Loucy (cell line): Measurements from ENCODE around the gene PUM1.

ENCODE experiments used
- H2AFZ ChIP-seq: fragments of 200-600 bp; sonication (generic); 2 replicates; pipeline ENCODE4 v1.6.0; 2016; ENCODE audit warnings: antibody characterized with exemption, mild to moderate bottlenecking, low read length, moderate library complexity
- H3F3A ChIP-seq: fragments of 200-600 bp; 2 replicates; pipeline ENCODE4 v1.6.0; 2016; ENCODE audit warnings: antibody characterized with exemption, low read depth, mild to moderate bottlenecking
- H3K27me3 ChIP-seq: fragments of 200-600 bp; sonication (generic); 2 replicates; pipeline ENCODE4 v1.6.1; 2014; ENCODE audit warnings: low read length, mild to moderate bottlenecking; ENCODE audit not compliant: insufficient read depth, poor library complexity, severe bottlenecking
- H3K36me3 ChIP-seq: fragments of 200-600 bp; sonication (generic); 2 replicates; pipeline ENCODE4 v1.6.1; 2016; ENCODE audit warnings: low read length; ENCODE audit not compliant: insufficient read depth
- H3K4me1 ChIP-seq: fragments of 200-600 bp; sonication (generic); 2 replicates; pipeline ENCODE4 v1.5.1; 2014; ENCODE audit warnings: low read length, mild to moderate bottlenecking; ENCODE audit not compliant: insufficient read depth, poor library complexity, severe bottlenecking
- H3K4me2 ChIP-seq: fragments of 200-600 bp; sonication (generic); 2 replicates; pipeline ENCODE4 v1.6.0; 2014; ENCODE audit warnings: antibody characterized with exemption, low read length, low read depth, mild to moderate bottlenecking; ENCODE audit not compliant: poor library complexity, severe bottlenecking
- H3K4me3 ChIP-seq: fragments of 200-600 bp; sonication (generic); 2 replicates; pipeline ENCODE4 v1.5.1; 2014; ENCODE audit warnings: low read length, mild to moderate bottlenecking, mixed read lengths; ENCODE audit not compliant: poor library complexity, severe bottlenecking
- H3K79me2 ChIP-seq: fragments of 200-600 bp; sonication (generic); 2 replicates; pipeline ENCODE4 v1.6.1; 2014; ENCODE audit warnings: low read length; ENCODE audit not compliant: insufficient read depth
- H3K9ac ChIP-seq: fragments of 200-600 bp; sonication (generic); 2 replicates; pipeline ENCODE4 v1.6.0; 2014; ENCODE audit warnings: mild to moderate bottlenecking, low read depth, low read length, moderate library complexity; ENCODE audit not compliant: poor library complexity, severe bottlenecking
- H3K9me2 ChIP-seq: fragments of 200-600 bp; sonication (generic); replicated peaks from 2 replicates; pipeline ENCODE4 v1.6.1; 2016; ENCODE audit warnings: low read depth, low read length, mixed read lengths
- H3K9me3 ChIP-seq: fragments of 200-600 bp; sonication (generic); 2 replicates; pipeline ENCODE4 v1.6.1; 2014; ENCODE audit warnings: mild to moderate bottlenecking, antibody characterized with exemption, low read length, low read depth; ENCODE audit not compliant: insufficient read depth
- H4K20me1 ChIP-seq: fragments of 200-600 bp; sonication (generic); 2 replicates; pipeline ENCODE4 v1.6.0; 2014; ENCODE audit warnings: antibody characterized with exemption, low read length, mild to moderate bottlenecking; ENCODE audit not compliant: insufficient read depth, poor library complexity, severe bottlenecking
- CTCF ChIP-seq: fragments of 200-600 bp; sonication (generic); conservative IDR thresholded peaks from 2 replicates; pipeline ENCODE4 v1.5.1; 2014; ENCODE audit warnings: mild to moderate bottlenecking, antibody characterized with exemption, low read length
- EZH2phosphoT487 ChIP-seq: fragments of 200-600 bp; IDR thresholded peaks from 2 replicates; pipeline ENCODE4 v1.6.1; 2018; ENCODE audit warnings: antibody characterized with exemption, mild to moderate bottlenecking, moderate library complexity, borderline replicate concordance

The PUM1 gene

GRCh38 chr1:30969903-30970302, 95.6 kb downstream of the PUM1 start:
- H3K9me2 ChIP-seq, result no peaks in the 10 kb centered on the region
- no peak overlapping the region for H3K9ac ChIP-seq
- H3K9me3 ChIP-seq, result no peaks in the 10 kb centered on the region
- no peak overlapping the region for H3K4me2 ChIP-seq
- no peak overlapping the region for H3K4me3 ChIP-seq
- peaks cover 89% of the 10 kb centered on the region for H3K36me3 ChIP-seq
- no peaks in the 10 kb centered on the region for H3F3A ChIP-seq
- H4K20me1 ChIP-seq, result peaks cover 64% of the 10 kb centered on the region
- no peaks in the 10 kb centered on the region for H3K4me1 ChIP-seq
- no peak for TF ChIP-seq EZH2phosphoT487
- TF ChIP-seq CTCF, result no peak
- H3K79me2 ChIP-seq, result peaks cover 41% of the 10 kb centered on the region
- H2AFZ ChIP-seq, result no peak overlapping the region
- no peaks in the 10 kb centered on the region for H3K27me3 ChIP-seq

DNA sequence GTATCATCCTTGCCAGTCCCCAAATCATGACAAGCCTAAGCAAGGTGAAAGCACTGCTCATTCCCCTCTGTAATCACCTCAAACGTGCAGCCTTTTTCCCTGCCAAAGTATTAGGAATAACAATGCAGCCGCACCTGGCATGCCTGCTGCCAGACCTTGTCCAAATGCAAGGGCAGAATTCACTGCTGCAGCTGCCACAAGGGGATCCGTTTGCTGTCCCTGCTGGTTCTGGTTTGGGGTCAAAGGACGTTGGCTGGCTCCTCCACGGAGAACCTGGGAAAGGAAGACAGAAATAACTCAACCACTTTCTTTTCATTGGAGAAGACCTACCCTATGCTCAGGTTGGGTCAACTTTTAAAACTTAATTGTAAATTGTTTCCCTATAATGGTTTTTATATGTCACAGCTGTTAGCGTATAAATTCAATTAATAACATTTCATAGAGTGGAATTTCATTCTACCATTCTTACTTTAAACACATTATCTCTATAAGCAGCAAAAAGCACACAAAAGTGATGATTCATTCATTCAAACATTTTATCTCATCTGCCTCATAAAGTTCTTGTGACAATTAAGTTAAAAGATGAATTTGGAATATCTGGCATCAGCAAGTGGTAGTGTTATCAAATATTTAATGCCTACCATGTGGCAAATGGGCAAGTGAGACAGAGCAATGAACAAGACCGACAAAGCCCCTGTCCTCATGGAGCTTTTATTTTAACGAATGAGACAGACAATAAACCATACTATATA, 97.1 kb downstream of the PUM1 start:
- Histone ChIP-seq H2AFZ (no peak overlapping the region), H3K79me2 (peaks cover 41% of the 10 kb centered on the region), H3K4me2 (no peak overlapping the region), H3K9me3 (no peaks in the 10 kb centered on the region), H3K4me1 (no peaks in the 10 kb centered on the region), H4K20me1 (peaks cover 61% of the 10 kb centered on the region), H3K4me3 (no peak overlapping the region), H3K27me3 (no peaks in the 10 kb centered on the region), H3F3A (no peaks in the 10 kb centered on the region), H3K36me3 (peaks cover 89% of the 10 kb centered on the region), H3K9ac (no peak overlapping the region), H3K9me2 (no peaks in the 10 kb centered on the region)
- no peak for TF ChIP-seq EZH2phosphoT487
- no peak for TF ChIP-seq CTCF

DNA sequence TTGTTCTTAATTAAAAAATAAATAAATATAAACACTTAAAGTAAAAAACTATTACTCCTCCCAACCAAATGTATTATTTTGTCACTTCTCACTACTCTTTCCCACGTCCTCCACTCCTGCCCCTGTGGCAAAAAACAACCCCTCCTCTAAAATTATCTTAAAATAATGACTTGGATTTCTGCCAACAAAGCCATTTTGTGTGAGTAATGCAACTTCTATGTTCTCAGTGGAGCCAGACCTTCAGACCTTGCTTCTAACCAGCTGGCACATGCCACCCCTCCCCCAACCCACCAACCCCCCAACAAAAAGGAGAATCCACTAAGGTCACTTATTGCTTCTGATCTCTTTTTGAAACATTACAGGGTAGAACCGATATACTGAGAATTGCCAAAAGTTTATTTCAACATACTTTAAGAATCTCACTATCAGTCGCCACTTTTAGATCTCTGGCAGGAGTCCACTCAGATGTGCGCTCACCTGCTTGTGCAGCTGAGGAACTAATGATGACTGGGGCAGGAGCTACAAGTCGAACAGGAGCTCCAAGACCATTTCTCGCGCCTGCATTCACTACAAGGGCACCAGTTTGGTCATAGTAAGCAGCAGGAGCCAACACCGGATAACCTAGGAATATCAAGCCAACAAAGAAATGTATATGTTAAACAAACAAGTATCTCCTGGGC, 98.7 kb downstream of the PUM1 start:
- no peaks in the 10 kb centered on the region for H3K9me3 ChIP-seq
- H3K9ac ChIP-seq, result no peak overlapping the region
- no peak overlapping the region for H2AFZ ChIP-seq
- no peaks in the 10 kb centered on the region for H3K27me3 ChIP-seq
- H3K79me2 ChIP-seq, result peaks cover 40% of the 10 kb centered on the region
- no peak for TF ChIP-seq CTCF
- no peak for TF ChIP-seq EZH2phosphoT487
- H3K4me2 ChIP-seq, result no peak overlapping the region
- H3F3A ChIP-seq, result no peaks in the 10 kb centered on the region
- no peaks in the 10 kb centered on the region for H3K4me1 ChIP-seq
- no peaks in the 10 kb centered on the region for H3K9me2 ChIP-seq
- no peak overlapping the region for H3K4me3 ChIP-seq
- peaks cover 97% of the 10 kb centered on the region for H3K36me3 ChIP-seq
- H4K20me1 ChIP-seq, result peaks cover 62% of the 10 kb centered on the region
